Stimulated activated CD8-positive, alpha-beta memory T cell treated with anti-CD3 and anti-CD28 coated beads, Interleukin-7, amount 100 ng/mL, for 4 hours (primary cell): ENCODE data around the gene RASSF1.
A peak's percentile ranks its signal among the peaks of the same experiment; 100 is the strongest.

ENCODE experiments used
- DNase-seq, 2 donors: peaks; one replicate each; pipeline ENCODE4 v3.0.0-alpha.2; 2020; ENCODE audit warnings: low read depth in 2 of 2

The RASSF1 gene, protein sequence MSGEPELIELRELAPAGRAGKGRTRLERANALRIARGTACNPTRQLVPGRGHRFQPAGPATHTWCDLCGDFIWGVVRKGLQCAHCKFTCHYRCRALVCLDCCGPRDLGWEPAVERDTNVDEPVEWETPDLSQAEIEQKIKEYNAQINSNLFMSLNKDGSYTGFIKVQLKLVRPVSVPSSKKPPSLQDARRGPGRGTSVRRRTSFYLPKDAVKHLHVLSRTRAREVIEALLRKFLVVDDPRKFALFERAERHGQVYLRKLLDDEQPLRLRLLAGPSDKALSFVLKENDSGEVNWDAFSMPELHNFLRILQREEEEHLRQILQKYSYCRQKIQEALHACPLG

DNA sequence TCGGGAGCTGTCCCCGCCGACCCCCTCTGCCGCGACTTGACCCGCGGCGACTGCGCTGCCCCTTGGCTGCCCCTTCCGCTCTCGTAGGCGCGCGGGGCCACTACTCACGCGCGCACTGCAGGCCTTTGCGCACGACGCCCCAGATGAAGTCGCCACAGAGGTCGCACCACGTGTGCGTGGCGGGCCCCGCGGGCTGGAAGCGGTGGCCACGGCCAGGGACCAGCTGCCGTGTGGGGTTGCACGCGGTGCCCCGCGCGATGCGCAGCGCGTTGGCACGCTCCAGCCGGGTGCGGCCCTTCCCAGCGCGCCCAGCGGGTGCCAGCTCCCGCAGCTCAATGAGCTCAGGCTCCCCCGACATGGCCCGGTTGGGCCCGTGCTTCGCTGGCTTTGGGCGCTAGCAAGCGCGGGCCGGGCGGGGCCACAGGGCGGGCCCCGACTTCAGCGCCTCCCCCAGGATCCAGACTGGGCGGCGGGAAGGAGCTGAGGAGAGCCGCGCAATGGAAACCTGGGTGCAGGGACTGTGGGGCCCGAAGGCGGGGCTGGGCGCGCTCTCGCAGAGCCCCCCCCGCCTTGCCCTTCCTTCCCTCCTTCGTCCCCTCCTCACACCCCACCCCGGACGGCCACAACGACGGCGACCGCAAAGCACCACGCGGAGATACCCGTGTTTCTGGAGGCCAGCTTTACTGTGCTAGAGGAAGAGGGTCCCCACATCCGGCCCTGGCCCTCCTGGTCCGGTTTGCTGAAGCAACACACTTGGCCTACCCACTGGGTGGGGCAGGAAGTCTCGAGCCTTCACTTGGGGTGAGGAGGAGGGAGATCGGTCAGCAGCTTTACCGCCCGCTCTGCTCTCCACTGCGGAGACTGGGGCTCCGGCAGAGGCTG, at the start of gene RASSF1:
Gene RASSF1 (minus strand): TSS at position 389 of the 882 bp plus-strand sequence. CDS start 31 bp downstream, at position 358.
- peak; percentile 36 to 57 for DNase-seq

DNA sequence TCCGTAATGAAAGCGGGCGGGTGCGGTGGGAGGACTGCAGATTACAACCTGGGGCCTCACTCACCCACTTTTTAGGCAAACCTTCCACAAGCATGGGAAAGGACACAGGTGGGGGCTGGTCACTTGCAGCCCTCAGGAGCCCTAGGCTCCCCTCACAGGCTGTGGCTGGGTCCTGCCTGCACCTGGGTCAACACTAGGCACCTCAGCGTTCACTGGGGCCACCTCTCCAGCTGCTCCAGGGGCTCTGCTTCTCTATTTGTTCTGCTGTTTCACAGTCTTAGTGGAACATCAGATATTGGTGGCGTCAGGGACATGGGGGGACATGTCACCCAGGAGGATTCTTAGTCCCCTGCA, 48.8 kb upstream of the RASSF1 start:
- DNase-seq = no peak

DNA sequence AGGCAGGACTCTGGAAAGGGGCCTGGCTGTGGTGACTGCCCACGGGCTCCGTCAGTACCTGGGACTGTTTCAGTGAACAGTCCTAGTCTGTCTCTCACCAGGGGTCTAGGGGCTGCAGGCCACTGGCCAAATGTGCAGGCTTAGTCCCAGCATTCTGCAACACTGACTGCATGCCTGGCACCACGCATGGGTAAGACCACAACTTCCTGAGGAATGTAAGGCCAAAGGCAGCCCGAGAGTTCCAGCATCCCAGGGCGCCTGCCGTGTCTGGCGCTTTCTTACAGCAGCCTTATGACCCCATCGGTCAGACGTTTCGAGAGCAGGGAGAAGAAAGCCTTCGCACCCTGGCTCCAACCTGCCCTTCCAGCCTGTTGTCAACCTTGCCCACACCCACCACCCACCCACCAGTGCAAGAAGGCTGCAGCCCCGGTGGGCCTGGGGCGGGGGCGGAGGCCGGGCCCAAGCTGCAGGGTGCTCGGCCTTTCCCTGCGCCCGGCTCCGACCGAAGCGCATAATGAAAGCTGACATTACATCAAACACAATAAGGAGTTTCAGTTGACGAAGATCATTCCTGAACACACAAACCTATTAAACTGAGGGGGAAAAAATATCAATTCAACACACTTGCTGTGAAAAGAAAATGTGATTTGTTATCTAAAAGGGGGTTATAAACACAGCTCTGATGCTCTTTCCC, 48.2 kb upstream of the RASSF1 start:
- DNase-seq = no peak

DNA sequence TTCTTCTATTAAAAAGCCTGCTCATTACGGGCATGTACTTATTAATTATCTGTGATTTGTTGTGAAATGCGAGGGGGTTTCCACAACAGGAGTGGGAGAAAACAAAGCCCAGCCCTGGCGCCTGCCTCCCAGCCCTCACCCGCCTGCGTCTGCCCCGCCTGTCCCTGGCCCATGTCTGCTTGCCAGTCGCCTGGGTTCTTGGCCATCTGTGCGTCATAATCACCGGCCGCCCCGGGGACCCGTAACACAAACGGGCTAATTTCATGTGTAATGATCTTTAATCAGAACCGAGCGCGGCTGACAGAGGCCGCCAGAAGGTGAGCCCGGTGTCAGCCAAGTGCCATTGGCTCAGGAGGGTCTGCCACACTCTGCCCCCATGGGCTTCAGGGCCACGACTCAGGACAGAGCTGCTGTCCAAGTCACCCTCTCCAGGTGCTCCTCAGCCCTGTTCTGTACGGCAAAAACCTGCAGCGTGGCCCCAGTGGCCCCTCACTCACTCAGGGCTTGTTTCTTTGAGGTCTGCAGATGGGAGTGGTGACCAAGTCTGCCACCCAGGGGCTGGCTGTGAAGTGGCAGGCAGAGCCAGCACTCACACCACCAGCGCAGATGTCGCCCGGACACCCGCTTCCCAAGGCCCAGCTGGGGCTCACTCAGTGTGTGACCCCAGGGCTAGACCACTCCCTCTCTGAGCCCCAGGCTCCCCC, 47.5 kb upstream of the RASSF1 start:
- DNase-seq = no peak

DNA sequence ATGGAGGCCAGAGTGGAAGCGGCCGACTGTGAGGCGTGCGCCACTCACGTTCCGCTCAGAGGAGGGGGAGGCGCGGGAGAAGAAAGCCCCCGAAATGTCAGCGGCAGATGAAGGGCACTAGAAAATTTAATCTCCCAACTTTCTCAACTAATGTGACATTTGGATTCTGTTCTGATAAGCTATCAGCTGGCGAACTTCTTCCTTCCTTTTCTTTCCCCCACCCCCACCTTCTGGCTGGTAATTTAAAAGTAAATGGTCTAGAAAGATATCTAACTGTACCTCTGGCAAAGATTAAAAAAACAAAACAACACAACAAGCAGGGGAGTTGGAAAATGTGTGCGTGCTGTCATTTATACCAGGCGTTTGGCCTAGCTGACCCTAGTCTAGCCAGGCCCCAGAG, 45.1 kb upstream of the RASSF1 start:
- no peak for DNase-seq

DNA sequence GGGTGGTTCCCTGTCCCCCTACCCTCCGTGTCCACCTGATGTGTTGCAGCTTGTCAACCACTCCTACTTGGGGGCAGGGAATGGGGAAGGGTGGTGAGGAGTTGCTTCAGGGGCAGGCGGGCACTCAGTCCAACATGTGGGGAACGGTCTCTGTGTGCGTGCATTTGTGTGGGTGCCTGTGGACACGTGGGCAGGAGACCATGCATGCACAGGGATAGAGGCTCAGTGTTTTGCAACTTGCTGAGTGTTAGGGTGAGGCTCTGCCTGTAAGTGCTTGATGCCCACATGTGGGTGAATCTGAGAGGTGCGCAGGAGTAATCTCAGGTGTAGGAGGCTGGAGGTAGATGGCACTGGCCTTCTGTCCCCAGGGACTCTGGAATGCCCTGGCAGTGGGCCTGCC, 43.1 kb upstream of the RASSF1 start:
- no peak for DNase-seq

- DNase-seq = no peak
Observed at GRCh38 chr3:50382722-50383121, 42.1 kb upstream of the RASSF1 start.

GRCh38 chr3:50381383-50381782, 40.7 kb upstream of the RASSF1 start:
- no peak for DNase-seq

- DNase-seq = no peak
Observed at GRCh38 chr3:50380405-50381085, 39.9 kb upstream of the RASSF1 start.

DNA sequence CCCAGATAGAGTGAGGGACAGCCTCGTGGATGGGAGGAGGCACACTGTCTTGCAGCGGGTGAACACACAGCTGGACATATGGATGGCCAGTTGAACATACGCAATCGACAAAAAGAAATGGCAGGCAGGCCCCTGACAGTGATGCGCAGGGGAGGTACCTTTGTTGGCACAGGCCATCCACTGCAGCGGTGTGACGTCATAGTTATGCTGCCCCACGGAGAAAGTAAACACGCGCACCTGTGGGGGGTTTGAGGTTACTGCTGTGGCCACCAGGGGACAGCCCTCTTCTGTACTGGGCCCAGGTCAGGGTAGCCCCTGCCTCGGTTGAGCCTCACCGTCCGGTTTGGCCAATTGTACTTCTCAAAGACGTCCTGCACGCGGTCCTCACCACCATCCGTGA, 38.1 kb upstream of the RASSF1 start:
- no peak for DNase-seq

DNA sequence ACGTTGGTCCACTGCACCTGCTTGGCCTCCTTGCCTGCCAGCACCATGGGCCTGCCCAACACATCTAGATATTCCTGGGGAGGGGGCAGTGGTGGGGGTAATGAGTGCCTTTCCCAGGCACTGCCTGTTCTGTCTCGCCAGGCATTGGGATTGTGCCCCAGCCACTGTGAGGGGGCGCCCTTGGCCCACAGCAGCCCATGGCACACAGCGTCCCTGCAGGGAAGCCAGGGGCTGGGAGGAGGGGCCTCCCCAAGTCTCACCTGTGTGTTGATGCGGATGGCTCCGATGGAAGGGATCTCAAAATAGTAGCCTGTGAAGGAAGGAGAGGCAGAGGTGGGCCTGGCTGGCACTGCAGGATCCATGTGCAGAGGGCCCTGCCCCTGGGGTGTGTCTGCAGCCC, 37.4 kb upstream of the RASSF1 start:
- DNase-seq = no peak

DNA sequence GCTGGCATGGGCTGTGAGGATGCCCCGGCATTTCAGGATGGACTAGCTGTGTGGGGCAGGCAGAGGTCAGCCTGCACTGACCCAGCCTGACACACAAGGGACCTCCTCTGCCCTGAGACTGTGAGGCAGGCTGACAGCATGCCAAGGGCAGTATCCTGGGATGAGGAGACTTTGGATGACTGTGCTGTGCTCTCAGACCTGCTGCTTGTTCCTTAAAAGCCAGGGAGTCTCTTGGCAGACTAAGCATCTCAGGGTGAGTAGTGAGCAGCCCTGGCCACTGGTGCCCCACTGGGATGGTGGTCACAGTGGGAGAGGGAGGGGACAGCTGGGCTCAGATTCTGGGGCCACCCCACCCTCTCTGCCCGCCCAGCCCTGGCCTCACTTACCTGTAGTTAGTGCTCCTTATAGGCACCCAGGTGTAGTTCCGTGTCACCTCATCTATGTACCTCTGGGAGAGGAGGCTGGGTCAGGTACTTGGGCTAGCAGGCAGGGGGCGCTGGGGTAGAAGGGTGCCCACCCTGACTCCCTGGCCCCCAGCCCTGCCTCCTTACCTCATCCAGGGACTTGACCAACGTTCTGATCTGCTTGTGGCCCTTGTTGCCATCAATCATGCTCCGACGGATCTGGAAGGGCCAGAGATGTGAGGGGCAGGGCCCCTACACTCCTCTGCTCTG, 34.8 kb upstream of the RASSF1 start:
- no peak for DNase-seq

- DNase-seq = no peak
Observed at GRCh38 chr3:50374363-50375257, 34.0 kb upstream of the RASSF1 start.

DNA sequence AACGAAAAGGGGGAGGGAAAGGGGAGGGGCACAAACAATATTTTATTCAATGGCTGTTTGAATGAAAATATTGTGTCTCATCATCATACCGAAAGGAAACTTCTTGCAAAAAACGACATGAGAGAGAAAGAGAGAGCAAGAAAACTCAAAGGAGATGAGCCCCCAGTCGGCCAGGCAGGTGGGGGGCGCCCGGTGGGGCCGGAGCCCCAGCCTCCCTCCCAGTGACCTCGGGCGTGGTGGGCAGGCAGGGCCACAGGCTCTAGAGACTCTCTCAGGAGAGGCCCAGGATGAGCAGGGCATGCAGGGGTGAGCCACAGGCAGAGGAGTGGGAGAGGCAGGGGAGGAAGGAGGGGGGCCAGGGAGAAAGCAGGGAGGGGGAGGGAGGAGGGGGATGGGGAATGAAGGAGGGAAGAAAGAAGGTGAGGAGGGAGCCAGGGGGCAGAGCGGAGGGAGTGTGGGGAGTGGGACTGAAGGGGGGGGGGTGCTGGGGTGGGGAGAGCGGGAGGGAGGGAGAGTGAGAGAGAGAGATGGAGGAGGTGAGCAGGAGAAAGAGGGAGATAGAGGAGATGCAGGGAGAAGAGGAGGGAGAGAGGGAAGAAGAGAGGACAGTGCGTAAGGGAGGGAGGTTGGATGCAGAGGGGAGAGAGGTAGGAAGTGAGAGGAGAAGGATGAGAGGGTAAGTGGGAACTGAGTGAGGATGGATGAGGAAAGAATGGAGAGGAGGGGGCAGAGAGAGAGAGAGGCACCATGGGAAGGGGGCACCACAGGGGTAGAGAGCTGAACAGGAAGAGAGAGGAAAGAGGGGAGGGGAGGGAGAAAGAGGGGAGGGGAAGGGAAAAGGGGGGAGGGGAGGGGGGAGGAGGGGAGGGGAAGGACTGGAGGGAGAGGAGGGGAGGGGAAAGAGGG, 32.8 kb upstream of the RASSF1 start:
- DNase-seq = no peak

- no peak for DNase-seq
Observed at GRCh38 chr3:50372349-50372748, 31.7 kb upstream of the RASSF1 start.

DNA sequence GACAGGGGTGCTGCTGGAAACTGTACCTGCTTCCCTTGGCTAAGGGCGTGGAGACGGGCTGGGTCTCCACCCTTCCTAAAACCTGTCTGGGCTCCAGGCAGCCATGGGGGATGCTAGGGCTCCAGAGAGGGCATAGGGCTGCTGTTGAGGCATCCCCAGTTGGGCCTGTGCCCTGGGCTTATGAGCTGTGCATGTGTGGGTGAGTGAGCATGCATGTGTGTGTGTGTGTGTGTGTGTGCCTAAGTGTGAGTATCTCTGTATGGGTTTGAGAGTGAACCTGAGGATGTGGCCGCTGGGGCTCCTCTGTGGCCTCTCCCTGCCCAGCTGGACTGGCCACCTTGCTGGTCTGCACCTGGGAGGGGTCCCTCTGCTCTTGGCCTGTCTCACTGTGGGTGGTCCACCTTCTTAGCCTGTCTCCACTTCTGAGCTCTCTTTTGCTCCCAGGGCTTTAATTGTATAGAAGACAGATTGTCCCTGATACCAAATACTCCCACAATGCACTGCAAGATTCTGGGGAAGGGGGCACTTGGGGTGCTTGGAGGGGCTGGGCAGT, 30.6 kb upstream of the RASSF1 start:
- DNase-seq = no peak

- DNase-seq = no peak
Observed at GRCh38 chr3:50370594-50370993, 30.0 kb upstream of the RASSF1 start.

GRCh38 chr3:50369012-50369670, 28.5 kb upstream of the RASSF1 start:
- DNase-seq = no peak
